GM12865 (cell line): ENCODE measurements around the gene KLRF1.

Source experiments
- DNase-seq: peaks from one replicate; pipeline ENCODE4 v3.0.0; 2010; ENCODE audit warnings: low read depth
- H3K4me3 ChIP-seq: 2 replicates; pipeline ENCODE4 v1.5.1; 2011; ENCODE audit warnings: mild to moderate bottlenecking, low read depth, low read length, control low read depth
- CTCF ChIP-seq: IDR thresholded peaks from 2 replicates; pipeline ENCODE4 v1.5.1; 2011; ENCODE audit warnings: low read length, control low read depth, low read depth, inconsistent platforms; ENCODE audit not compliant: insufficient read depth; ENCODE audit errors: missing control alignments

The KLRF1 gene

GRCh38 chr12:9827209-9827888, at the start of gene KLRF1:
TSS of gene KLRF1 (plus strand) at chr12:9827481. CDS start at chr12:9827545, 64 bp downstream.
- peak; percentile 28 for DNase-seq
- H3K4me3 ChIP-seq = no peak within 1 kb of the TSS
- TF ChIP-seq CTCF = no peak

- no peak for TF ChIP-seq CTCF
- H3K4me3 ChIP-seq = no peak overlapping the region
- DNase-seq = no peak
Measured at GRCh38 chr12:9779209-9779608, 48.1 kb upstream of the KLRF1 start.

GRCh38 chr12:9781360-9781759, 45.9 kb upstream of the KLRF1 start:
- TF ChIP-seq CTCF = no peak
- no peak overlapping the region for H3K4me3 ChIP-seq

GRCh38 chr12:9782547-9783382, 44.5 kb upstream of the KLRF1 start:
- no peak for TF ChIP-seq CTCF
- DNase-seq = no peak

More at GRCh38 chr12:9781360-9781759, 45.9 kb upstream of the KLRF1 start:
- DNase-seq = no peak

GRCh38 chr12:9784326-9784725, 43.0 kb upstream of the KLRF1 start:
- no peak for TF ChIP-seq CTCF
- DNase-seq = no peak
- H3K4me3 ChIP-seq = no peak overlapping the region

More at GRCh38 chr12:9782547-9783382, 44.5 kb upstream of the KLRF1 start:
- no peak overlapping the region for H3K4me3 ChIP-seq

- H3K4me3 ChIP-seq = no peak overlapping the region
- no peak for TF ChIP-seq CTCF
- no peak for DNase-seq
Measured at GRCh38 chr12:9784816-9785215, 42.5 kb upstream of the KLRF1 start.
